T-helper 9 cell (primary cell): Measurements from ENCODE around the gene HCFC2.
A peak's percentile ranks its signal among the peaks of the same experiment; 100 is the strongest.
"Not testable (repeated sequence)": the region's sequence is repeated elsewhere in the genome, so short reads cannot be mapped to it uniquely, and the experiment has no call there.

Source experiments
- DNase-seq: peaks from one replicate; pipeline ENCODE4 v3.0.0-alpha.2; 2020
- total RNA-seq, 2 donors: gene quantifications; one replicate each; lab custom pipeline; 2026; lab: John Stamatoyannopoulos, UW

The HCFC2 gene
- 25.1 to 46.8 reads per million in 2 donors for total RNA-seq

DNA sequence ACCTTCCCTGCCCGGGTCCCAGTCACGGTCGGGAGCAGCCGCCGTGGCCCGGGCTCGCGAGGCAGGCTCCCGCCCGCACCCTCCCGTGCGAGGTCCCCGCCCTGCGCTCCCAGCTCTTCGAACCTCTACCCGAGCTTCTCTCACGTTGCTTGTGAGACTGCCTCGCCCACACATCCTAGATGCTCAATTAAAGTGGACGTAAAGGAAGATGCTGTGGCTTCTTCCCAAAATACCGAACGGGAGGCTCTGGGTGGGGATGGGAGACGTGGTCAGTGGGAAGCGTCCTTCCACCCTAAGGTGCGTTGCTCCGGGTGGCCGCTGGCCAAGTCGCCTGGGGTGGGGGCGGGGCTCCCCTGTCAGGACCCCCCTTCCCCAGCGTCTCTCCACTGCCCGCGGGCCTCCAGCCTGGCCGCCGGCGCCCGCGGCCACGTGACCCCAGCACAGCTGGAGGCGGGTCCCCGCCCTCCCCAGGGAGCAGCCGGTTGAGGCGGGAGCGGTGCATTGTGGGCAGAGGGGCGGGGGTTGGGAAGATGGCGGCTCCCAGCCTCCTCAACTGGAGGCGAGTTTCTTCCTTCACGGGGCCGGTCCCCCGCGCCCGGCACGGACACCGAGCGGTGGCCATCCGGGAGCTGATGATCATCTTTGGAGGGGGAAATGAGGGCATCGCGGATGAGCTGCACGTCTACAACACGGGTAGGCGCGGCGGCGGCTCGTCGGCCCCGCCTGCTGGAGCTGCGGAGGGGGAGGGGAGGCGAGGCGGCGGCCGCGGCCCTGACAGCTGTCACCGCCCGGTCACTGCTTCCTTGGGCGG lies at the start of gene HCFC2:
Gene HCFC2, plus strand, starts transcription at position 501 of the 811 bp plus-strand sequence. Its CDS starts 30 bp downstream, at position 531.
- peak; percentile 87 for DNase-seq

DNA sequence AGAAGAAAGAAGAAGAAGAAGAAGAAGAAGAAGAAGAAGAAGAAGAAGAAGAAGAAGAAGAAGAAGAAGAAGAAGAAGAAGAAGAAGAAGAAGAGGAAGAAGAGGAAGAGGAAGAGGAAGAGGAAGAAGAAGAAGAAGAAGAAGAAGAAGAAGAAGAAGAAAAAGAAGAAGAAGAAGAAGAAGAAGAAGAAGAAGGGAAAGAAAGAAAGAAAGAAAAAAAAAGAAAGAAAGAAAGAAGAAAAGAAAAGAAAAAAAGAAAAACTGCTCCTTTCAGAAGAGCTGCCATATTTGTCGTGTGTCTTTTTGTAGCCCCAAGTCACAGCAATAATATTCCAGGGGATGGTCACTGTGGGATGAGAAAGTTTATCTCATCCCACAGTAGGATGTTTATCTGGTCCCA lies 42.5 kb upstream of the HCFC2 start:
- DNase-seq, result not testable (repeated sequence)

DNA sequence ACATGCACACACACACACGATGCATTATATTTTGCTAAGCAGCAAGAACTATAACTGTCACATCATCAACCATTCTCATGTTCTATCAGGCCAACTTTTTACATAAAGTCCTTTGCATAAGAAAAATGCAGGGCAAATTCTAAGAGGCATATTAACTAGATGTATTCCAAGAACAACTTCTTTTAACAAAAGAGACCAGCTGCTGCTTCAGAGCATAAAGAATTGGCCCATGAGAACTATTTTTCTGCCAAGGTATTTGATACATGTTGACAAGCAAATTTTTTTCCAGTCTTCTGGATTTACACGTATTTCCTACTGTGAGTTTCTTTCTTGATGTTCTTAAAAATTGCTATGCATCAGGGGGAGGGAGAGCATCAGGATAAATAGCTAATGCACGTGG lies 41.5 kb upstream of the HCFC2 start:
- no peak for DNase-seq

DNA sequence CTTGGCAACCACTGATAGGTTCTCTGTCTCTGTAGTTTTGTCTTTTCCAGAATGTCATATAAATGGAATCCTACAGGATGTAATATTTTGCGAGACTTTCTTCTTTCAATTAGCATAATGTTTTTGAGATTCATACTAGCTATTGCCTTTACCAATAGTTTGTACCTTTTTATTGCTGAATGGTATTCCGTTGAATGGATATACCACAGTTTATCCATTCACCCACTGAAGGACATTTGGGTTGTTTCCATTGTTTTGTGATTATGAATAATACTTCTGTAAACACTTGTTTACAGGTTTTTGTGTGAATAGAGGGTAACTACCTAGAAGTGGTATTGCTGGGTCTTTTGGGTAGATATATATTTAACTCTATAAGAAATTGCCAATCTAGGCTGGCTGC lies 40.6 kb upstream of the HCFC2 start:
- no peak for DNase-seq

DNA sequence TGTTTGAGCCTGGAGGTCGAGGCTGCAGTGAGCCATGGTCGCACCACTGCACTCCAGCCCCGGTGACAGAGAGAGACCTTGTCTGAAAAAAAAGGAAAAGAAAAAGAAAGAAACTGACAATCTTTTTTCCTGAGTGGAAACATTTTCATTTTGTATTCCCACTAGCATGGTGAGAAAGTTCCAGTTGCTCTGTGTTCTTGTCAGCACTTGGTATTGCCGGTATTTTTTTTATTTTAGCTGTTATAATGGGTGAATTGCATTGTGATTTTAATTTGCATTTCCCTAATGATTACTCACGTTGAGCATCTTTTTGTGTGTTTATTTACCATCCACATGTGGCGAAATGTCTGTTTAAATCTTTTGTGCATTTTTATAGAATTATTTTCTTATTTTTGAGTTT lies 40.0 kb upstream of the HCFC2 start:
- DNase-seq, result no peak

DNA sequence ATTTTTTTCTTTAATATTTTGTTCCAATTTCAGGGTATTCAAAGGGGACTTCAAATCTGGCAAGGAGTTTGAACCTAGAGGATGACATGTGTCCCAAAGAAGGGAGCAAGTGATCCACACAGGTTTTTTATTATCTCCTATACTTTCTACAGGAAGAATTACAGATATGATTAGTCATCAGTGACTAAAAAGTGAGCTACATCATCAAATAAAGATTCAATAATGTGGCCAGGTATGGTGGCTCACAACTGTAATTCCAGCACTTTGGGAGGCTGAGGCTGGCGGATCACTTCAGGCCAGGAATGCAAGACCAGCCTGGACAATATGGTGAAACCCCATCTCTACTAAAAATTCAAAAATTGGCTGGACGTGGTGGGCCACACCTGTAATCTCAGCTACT lies 38.6 kb upstream of the HCFC2 start:
- DNase-seq, result no peak

DNA sequence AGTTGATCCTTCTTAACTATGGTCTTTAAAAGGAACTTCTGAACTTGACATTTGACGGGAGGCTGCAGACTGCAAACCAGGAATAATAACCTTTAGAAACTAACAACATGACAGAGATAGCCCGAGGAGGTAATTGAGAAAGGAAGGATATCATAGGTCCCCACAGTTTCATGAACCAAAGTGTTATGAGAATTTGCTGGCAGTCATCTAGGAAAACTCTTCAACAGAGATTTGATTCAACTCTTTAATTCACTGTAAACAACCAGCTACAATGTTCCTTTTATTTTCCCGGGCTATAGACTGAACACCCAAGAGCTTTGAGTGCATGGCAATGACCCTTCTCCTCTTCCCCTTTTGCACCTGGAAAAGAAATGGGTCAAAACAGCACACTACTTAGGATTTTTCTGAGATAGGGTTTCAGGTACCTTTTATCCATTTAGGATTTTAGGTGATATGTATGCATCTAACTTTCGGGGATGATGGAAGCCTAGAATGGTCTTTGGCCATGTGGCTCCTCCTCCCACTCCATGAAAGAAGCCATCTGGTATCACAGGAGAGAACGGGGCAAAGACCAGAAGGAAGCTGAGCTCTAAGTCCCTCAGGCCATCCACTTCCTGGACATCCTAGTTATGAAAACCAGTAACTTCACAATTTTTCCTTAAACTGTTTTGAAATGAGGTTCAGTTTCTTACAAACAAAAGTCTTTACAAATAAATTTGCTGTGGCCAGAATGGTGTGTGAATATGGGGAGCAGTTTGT lies 37.3 kb upstream of the HCFC2 start:
- DNase-seq, result no peak

DNA sequence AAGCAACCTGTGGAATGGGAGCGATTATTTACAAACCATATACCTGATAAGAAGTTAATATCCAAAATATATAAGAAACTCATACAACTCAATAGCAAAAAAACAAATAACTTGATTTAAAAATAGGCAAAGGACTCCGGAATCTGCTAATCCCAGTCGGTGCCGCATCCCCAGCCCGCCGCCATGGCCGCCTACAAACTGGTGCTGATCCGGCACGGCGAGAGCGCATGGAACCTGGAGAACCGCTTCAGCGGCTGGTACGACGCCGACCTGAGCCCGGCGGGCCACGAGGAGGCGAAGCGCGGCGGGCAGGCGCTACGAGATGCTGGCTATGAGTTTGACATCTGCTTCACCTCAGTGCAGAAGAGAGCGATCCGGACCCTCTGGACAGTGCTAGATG lies 33.7 kb upstream of the HCFC2 start:
- DNase-seq, result not testable (repeated sequence)

DNA sequence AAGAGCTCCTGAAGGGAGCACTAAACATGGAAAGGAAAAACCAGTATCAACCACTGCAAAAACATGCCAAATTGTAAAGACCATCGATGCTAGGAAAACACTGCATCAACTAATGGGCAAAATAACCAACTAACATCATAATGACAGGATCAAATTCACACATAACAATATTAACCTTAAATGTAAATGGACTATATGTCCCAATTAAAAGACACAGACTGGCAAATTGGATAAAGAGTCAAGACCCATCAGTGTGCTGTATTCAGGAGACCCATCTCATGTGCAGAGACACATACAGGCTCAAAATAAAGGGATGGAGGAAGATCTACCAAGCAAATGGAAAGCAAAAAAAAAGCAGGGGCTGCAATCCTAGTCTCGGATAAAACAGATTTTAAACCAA lies 28.2 kb upstream of the HCFC2 start:
- DNase-seq, result not testable (repeated sequence)

DNA sequence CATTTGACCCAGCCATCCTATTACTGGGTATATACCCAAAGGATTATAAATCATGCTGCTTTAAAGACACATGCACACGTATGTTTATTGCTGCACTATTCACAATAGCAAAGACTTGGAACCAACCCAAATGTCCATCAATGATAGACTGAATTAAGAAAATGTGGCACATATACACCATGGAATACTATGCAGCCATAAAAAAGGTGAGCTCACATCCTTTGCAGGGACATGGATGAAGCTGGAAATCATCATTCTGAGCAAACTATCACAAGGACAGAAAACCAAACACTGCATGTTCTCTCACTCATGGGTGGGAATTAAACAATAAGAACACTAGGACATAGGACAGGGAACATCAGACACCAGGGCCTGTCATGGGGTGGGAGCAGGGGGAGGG lies 24.6 kb upstream of the HCFC2 start:
- not testable (repeated sequence) for DNase-seq

DNA sequence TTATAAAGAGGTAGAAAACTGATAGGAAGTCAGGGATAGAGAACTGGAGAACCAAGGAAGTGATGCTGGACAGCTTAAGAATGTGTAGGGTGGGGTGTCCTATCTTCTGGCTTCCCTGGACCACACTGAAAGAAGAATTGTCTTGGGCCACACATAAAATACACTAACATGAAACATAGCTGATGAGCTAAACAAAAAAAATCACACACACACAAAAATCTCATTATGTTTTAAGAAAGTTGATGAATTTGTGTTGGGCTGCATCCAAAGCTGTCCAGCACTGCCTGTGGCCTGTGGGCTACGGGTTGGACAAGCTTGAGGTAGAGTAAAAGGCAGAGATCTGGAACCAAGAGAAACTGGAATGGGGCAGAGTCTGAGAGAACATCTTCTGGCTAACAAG lies 21.8 kb upstream of the HCFC2 start:
- DNase-seq, result no peak

DNA sequence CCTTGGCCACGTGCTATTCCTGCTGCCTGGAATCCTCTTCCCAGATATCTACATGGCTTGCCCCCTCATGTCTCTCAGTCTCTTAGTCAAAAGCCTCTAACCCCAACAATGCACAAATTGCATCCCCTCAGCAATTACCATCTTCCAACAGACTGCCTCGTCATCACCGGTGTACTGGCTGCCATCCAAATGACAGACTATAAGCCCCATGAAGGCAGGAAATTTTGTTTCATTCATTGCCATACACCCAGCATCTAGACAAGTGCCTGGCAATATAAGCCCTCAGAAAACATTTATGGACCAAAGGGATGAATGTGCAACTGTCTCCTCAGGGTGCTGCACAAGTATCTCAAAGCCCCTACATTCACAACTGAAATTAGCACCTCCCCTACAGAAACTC lies 20.2 kb upstream of the HCFC2 start:
- no peak for DNase-seq

DNA sequence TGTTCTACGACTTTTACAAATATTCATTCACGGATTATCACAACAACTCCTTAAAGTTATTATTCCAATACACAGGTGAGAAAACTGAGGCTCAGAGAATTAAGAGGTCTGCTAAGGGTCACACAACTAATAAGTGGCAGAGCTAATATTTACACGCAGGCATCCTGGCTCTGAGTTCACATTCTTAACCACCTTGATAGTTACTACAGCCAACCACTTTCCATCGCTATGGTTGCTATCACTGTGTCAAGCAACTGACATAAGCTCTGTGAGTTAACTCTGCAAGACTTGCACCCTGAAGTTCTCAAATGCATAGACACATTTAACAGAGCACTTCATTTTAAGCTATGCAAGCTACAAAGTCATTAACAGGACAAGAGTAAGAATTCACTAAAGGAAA lies 18.0 kb upstream of the HCFC2 start:
- DNase-seq, result no peak

DNA sequence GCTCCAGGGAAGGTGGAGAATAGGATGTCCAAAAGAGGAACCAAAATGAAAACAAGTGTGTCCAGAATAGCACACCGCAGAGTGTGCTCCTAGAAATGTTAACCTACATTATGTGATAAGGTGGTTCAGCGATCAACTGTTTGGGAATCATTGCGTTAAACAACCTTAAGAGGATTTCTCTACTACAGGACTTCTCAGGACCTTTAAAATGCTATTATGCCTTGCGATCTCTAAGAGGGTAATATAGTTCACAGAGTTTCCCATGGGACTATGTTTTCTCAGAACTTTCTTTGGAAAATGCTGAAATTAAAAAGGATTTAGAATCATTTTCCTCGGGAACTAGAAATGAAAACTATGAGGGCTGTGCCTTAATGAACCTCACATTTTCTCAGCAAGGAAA lies 16.2 kb upstream of the HCFC2 start:
- DNase-seq, result no peak

DNA sequence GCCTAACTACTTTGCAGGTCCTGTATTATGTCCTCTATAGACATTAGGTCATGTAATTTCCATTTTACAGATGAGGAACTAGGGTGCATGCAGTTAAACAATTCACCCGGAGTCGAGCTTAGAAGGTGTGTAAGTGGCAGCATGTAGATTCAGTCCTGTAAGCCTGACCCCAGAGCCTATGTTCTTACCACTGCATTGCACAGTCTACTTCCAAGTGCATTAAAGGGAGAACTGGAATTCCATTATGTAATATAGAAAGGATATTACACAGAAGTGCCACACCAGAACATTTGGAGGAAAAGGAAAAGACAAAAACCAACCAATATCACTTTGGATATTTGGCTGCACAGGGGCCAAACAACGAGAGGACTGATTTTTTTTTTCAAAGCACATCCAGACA lies 15.5 kb upstream of the HCFC2 start:
- no peak for DNase-seq

DNA sequence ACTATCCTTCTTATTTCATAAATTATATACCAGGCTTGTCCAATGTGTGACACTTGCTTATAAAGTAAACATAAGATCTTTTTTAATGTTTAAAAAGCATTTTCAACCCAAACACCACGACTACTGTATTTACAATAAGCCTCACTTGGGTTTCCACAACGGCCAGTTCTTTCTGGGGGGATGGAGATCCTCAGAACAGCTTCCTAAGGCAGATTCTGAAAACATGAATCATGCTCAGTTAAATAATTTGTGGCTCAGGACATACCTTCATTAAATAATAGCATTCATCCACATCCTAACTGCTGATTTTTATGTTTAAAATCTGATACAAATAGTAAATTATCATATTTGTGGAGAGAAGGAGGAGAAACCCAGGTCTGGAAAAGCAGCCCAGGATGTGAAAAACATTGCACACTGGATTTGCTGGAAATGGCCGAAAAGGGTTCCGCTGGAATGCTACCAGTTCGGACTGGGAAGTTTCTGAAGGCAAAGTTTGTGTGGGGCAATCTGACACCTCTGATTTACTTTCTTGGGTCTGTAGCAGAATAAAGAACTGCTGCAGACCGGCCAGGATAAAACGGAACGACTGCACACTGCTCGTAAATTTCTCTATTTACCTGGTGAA lies 14.9 kb upstream of the HCFC2 start:
- DNase-seq, result no peak

DNA sequence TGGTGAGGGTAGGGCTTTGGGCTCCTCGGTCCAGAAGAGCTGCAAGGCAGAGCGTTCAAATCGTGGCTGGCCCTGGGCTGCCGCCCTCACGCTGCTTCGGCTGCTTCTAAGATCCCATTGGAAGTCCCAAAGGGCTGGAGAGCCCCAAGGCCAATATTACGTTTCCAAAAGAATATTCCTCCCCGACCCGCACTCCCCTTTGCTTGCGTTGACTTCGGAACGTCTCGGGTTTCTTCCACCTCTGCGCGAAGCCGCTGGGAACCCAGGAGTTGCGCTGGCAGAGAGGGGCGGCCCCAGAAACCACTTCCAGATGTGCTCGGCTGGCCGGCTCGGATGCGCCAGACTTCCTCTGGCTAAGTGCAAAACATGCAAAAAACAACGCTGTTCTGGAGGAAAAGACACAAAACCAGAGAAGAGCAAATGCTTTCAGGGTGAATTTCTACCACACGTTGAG lies 14.4 kb upstream of the HCFC2 start, which contains the start of gene GLT8D2:
Gene GLT8D2, minus strand, starts transcription at position 285 of the 454 bp plus-strand sequence. CDS start 30,539 bp downstream, outside the sequence.
- DNase-seq, result no peak

DNA sequence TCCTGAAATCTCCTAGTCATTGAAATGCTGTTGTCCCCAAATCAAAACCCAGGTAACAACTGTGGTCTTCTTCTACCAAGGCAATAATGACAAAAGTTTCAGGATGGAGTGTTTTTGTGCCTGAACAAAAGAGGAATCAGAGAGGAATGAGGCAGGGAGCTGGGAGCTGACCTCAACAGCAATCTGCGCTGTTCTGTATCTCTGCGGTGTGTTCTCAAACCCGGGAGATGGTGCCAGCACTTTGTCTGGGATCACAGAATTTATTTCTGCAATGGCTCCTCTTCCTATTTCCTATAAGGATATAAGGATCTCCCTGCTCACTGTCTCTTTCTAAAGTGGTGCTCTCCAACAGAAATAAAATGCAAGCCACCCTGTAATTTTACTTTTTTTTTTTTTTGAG lies 13.9 kb upstream of the HCFC2 start:
- DNase-seq, result no peak

DNA sequence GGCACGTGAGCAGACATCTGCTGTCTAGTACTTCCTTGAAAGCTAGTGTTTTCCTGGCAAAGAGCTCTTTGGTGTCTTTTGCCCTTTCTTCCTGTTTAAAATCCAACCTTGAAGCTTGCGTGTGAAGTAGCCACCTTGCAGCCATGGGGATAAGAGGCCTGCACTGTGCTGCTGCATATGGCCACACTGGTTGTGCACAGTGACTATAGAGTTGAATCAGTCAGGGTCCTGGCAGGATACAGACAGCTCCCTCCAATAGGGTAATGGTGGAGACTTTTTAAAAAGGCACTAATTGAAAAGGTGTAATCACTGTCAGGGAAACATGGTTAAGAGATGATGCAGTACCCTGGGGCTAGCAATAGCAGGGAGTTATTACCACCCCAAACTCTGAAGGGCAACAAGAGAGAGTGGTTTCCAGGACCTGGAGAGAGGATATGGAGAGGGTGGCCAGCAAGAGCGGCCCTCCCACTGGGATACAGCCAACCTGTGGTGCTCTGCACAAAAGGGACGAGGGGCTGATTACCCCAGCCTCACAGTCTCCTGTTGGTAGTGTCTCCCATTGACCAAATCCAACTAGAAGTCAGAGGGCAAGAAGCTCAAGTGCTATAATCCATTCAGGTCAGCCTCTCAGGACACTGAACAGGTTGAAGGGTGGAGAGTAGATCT lies 9.5 kb upstream of the HCFC2 start:
- no peak for DNase-seq

DNA sequence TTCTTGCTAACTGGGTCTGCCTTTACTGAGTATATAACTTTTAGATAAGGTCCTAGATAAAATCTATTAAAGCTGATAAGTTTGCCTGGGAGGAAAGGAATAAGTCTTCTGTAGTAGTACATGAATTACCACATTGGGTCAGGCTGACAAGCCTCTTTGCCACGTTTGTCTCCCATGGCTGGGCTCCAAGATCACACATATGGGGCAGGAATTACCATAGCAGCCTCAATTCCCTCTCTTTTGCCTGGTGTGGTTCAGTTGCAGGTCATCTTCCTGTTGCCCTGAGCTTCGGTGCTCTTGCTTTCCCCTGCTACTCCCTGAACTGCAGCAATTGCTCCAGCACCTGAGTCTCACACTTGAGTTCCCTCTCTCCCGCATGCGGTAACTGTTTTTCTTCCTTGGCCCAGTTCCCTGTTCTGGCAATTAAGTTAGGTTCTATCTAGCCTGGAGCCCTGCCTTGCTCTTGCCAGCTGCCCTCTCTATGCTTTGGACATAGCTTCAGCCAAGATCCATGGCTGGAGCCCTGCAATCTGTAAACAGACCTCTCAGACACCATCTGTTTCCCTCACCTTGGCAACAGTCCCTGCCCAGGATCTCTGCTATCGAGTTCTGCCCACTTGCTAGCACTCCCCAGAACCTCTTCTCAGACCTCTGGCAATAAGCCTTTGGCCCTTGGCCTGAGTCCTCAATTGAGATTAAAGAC lies 8.5 kb upstream of the HCFC2 start:
- DNase-seq, result no peak

DNA sequence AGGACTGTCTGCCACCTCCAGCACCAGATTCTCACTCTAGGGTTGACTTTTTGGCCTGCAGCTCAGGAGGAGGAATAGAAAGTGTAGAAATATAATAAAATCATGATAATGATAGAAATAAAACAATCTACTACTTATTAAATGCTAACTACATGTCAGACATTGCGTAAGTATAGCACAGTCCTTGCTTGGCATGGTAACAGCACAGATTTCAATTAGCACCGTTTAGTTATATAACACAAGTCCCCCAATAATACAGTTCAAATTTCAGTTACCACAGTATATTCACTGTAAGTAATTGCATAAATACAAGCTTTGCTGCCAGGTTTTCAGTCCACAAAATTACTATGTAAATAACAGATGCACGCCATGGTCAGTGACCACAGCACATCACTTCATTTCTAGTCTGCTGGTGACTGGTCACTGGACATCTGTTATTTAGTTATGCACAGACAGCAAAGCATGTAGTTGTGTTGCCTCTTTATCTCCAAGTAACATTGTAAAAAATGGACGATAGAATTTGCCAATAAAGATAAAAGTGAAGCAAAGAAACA lies 7.8 kb upstream of the HCFC2 start:
- DNase-seq, result no peak

DNA sequence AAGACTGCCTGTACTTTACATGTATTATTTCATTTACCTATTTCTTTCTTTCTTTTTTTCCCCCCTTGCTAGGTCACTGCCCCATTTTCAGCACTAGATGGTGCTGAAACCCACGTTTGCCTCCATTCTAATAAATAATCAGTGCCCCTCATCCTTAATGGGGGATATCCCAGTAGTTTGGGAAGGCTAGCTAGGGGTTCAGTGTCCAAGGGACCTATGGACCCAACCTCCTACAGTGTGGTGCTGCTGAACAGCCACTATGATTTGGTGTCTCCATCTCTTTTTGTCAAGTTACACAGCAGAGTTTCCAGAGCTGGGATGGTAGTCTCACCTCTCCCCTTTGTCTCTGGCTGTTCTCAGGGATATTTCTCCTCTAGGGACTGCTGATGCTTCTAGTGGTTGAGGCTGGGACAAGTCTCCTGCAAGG lies 6.5 kb upstream of the HCFC2 start:
- no peak for DNase-seq
